Measurements from ENCODE around the gene KRT23.
"Not testable (repeated sequence)": the region's sequence is repeated elsewhere in the genome, so short reads cannot be mapped to it uniquely, and the experiment has no call there.

The KRT23 gene

DNA sequence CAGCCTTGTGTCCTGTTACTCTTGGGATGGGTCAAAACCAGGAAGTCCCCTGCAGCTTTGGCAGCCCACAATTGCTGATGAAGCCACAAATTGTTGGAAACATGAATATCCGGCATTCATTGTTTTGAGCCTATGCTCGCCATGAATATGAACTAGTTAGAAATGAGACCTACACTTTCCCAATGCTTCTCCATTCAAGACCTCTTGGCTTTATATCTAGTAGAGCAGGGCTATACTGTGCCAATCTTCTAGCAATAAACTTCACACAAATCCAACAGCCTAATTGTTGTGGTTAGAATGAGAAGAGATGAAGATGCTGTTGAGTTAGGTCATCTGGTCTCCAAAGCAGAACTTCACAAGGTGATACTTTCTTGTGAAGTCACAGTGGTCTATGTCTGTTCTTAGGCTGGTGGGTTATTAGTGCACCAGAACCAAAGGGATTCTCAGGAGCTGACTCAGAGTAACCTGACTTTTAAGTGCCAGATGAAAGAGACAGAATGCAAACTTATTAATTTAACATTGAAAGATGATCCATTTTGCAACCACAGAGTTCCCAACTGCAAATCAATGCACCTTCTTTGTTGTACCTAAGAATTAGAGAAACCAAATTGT is 13.7 kb upstream of the KRT23 start:
- no peak for DNase-seq (ENCODE audit: low read depth, low spot score)

- no peak for DNase-seq (ENCODE audit: low read depth, low spot score)
Measured at GRCh38 chr17:40950176-40950575, 12.7 kb upstream of the KRT23 start.

- DNase-seq (ENCODE audit: low read depth, low spot score) = peak; percentile 56
Measured at GRCh38 chr17:40949418-40949817, 12.0 kb upstream of the KRT23 start.

DNA sequence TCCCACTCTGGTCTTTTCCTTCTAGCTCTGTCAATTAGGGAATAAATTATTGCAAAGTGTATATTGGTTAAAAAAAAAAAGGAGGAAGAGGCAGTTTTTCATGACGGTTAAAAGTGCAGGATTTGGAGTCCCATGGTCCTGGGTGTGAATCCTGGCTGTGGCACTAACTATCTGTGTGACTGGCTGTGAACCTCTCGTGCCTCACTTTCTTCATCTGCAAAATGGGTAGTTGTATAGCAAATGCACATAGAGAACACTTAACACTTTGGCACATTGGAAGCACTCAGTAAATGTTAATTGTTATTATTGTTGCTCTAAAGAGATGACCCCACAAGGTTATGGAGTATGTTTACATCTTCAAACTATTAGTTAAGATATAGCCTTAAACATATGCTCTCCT is 10.5 kb upstream of the KRT23 start:
- DNase-seq (ENCODE audit: low read depth, low spot score) = no peak

- DNase-seq (ENCODE audit: low read depth, low spot score) = no peak
Measured at GRCh38 chr17:40945414-40945813, 8.0 kb upstream of the KRT23 start.

GRCh38 chr17:40944531-40944930 is 7.1 kb upstream of the KRT23 start:
- DNase-seq (ENCODE audit: low read depth, low spot score) = peak; percentile 40

DNA sequence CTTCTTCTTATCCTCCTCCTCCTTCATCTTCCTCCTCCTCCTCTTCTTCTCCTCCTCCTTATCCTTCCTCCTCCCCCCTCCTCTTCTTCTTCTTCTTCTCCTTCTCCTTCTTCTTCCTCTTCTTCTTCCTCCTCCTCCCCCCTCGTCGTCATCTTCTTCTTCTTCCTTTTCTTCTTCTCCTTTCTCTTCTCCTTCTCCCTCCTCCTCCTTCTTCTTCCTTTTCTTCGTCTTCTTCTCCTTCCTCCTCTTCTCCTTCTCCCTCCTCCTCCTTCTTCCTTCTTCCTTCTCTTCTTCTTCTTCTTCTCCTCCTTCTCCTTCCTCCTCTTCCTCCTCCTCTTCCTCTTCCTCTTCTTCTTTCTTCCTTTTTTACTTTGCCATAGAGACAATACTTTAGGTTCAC is 5.1 kb upstream of the KRT23 start:
- DNase-seq (ENCODE audit: low read depth, low spot score) = no peak

GRCh38 chr17:40940266-40940665 is 2.8 kb upstream of the KRT23 start:
- no peak for DNase-seq (ENCODE audit: low read depth, low spot score)

- DNase-seq (ENCODE audit: low read depth, low spot score) = no peak
Measured at GRCh38 chr17:40938981-40939380, 1.5 kb upstream of the KRT23 start.

GRCh38 chr17:40936976-40937375 is 470 bp downstream of the KRT23 start:
- no peak for DNase-seq (ENCODE audit: low read depth, low spot score)

DNA sequence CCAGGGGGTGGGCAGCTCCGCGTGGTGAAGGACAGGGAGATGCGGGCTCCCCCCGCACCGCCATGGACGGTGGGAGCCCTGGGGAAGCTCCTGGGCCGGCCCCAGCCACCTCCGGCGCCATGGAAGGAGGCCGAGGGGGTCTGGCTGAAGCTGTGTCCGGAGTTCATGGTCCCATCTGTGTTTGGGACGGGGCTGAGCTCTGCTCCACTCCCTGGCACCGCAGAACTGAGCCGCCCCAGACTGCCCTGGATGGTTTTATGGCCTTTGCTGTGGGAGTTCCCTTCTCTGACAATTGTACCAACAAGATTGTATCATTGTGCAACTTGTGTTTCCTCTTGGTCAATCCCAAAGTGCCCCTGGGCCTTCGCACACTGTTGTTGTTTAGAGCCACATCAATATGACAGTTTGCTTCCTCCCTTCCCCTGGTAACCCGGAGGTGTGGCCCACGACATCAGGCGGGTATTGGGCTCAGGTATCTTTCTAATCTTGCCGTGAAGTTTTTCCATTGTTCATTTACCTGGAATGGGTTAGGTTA is 942 bp downstream of the KRT23 start:
- peak; percentile 67 for DNase-seq (ENCODE audit: low read depth, low spot score)

- DNase-seq (ENCODE audit: low read depth, low spot score) = no peak
Measured at GRCh38 chr17:40935624-40936023, 1.8 kb downstream of the KRT23 start.

- no peak for DNase-seq (ENCODE audit: low read depth, low spot score)
Measured at GRCh38 chr17:40932608-40933007, 4.8 kb downstream of the KRT23 start.

DNA sequence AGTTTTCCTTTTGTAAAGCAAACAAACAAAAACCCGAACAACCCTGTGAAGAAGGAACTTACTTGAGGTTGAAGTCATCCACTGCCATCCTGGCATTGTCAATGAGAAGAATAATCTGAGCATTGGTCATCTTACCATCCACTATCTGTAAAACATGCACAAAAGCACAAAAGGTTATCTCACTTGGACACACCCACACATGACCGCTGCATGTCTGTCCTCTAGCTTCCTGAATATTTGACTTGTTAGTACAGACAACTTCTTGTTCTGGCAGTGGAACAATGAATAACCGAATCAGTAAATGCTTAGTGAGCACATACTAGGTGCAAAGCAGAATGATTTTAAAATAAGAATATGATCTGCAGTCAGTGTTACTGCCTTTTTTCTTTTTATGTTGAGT is 6.1 kb downstream of the KRT23 start:
- DNase-seq (ENCODE audit: low read depth, low spot score) = no peak

DNA sequence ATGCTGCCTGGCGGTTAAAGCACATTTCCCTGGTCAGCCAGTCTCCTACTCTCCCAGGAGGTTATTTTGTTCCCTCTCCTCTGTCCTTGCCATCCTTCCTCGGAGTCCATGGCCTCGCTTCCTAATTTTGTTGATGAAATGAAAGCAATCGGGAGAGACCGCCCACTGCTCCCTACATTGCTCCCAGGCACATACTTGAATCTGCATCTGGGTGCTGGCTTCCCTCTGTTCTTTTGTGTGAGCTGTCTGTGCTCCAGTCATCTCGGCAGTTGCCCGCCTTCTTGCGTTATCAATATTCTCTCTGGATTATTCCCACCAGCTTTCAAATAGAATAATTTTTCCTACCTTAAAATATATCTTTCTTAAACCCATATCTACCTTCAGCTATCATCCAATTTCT is 11.1 kb downstream of the KRT23 start:
- DNase-seq (ENCODE audit: low read depth, low spot score) = peak; percentile 69

DNA sequence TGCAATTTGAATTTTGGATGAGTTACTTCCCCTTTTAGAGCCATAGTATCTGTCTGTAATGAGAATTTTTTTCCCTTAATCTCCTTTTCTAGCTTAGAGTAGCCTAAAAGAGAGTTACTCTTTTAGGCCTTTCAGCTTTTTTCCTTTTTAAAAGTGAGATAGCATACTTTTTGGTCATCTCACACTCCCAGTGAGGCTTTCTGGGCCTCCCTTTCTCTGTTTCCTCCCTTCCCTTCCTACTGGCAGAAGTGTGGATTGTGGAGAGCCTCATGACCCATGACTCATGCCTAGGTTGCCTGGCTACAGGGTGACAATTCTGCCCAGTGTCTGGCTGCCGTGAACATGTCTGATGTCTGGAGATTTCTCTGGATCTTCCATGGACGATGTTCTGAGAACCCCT is 15.2 kb downstream of the KRT23 start:
- DNase-seq (ENCODE audit: low read depth, low spot score) = peak; percentile 20

DNA sequence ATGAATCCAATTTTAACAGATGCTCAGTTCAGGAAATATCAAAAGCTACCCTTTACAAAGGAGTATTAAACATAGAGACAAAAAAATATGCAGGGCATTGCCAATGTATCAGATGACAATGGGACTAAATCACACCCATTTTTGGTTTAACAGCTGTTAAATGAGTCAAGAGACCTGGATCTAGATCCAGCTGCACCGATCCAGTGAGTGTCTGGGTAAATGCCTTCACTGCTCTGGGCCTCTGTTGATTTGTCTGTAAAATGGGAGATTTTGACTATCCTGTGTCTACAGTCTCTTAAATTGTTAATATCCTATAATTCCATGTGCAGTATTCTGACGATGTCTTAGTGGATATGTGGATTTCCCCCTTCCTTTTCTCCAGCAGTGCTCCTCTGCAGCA is 16.4 kb downstream of the KRT23 start:
- no peak for DNase-seq (ENCODE audit: low read depth, low spot score)

- not testable (repeated sequence) for DNase-seq (ENCODE audit: low read depth, low spot score)
Measured at GRCh38 chr17:40917116-40917515, 20.3 kb downstream of the KRT23 start.

DNA sequence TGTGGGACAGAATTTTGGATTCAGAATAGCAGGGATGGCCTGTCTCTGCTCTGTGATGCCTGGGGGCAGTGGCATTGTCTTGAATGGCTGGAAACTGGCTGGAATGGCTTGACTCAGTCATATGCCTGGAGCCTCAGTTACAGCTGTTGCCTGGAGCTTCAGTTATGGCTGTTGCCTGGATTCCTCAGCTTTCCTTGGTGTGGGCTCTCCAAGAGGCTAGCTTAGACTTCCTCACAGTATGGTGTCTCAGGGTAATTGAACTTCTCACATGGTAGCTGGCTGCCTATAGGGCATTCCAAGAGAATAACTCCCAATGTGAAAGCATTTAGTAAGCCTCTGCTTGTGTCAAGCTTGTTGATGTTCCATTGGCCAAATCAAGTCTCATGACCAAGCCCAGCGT is 21.1 kb downstream of the KRT23 start:
- DNase-seq (ENCODE audit: low read depth, low spot score) = peak; percentile 68

DNA sequence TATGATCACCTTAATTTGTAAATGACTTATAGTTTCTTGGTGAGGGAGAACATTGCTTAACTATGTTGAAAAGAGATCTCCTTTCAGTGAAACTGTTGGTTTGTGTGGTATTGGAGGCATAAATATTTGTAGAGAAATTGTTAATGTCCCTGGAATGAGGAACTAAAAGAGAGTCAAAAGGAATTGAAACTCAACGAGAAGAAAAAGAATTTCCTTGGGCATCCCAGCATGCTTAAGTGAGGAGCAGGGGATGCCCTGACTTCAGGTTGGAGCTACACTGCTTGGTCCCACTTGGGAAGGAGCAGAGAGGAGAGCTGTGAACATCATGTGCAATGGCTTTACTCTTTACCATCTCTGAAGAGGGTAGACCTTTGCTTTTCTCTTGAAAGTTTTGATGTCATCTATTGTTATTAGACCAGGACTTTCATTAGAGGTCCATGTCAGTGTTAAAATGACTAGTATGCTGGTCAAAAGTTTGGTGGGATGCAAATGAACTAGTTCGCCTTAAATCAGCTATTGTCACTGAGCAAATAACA is 21.7 kb downstream of the KRT23 start:
- no peak for DNase-seq (ENCODE audit: low read depth, low spot score)

- DNase-seq (ENCODE audit: low read depth, low spot score) = no peak
Measured at GRCh38 chr17:40915199-40915661, 22.2 kb downstream of the KRT23 start.

GRCh38 chr17:40914075-40914855 is 23.2 kb downstream of the KRT23 start:
- DNase-seq (ENCODE audit: low read depth, low spot score) = no peak
